Measurements from ENCODE around the gene RIF1. TPM values are rescaled to one million over a fixed set of nuclear protein-coding genes. Genes with fewer than 3 reads are reported as not detected.

The RIF1 gene
- total and polyA plus RNA-seq, 12 donors = 2.0 to 19.3 (median 14.5) TPM

DNA sequence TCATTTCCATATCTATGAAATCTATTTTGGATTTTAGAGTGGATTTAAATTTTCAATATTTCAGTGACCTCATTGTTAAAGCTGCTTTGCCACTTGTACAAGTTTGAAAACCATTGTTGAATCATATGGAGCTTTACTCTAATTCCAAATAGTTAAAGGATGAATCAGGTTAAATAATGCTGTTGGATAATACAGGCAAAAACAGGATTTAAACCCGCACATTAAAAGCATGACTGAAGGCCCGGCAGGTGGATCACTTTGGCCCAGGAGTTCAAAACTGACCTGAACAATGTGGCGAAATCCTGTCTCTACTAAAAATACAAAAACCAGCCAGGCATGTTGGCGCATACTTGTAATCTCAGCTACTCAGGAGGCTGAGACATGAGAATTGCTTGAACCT, 68.3 kb downstream of the RIF1 start:
- H3K9me3 ChIP-seq = no peaks in the 10 kb centered on the region
- peaks cover 0 to 22% (median 0%) of the 10 kb centered on the region in 9 donors for H3K4me1 ChIP-seq
- WGBS, 2 donors = 95 to 99% methylated on average over 4 of the region's 4 CpGs
- H3K27me3 ChIP-seq = no peaks in the 10 kb centered on the region
- TF ChIP-seq, protein P1, sequence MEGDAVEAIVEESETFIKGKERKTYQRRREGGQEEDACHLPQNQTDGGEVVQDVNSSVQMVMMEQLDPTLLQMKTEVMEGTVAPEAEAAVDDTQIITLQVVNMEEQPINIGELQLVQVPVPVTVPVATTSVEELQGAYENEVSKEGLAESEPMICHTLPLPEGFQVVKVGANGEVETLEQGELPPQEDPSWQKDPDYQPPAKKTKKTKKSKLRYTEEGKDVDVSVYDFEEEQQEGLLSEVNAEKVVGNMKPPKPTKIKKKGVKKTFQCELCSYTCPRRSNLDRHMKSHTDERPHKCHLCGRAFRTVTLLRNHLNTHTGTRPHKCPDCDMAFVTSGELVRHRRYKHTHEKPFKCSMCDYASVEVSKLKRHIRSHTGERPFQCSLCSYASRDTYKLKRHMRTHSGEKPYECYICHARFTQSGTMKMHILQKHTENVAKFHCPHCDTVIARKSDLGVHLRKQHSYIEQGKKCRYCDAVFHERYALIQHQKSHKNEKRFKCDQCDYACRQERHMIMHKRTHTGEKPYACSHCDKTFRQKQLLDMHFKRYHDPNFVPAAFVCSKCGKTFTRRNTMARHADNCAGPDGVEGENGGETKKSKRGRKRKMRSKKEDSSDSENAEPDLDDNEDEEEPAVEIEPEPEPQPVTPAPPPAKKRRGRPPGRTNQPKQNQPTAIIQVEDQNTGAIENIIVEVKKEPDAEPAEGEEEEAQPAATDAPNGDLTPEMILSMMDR (IDR thresholded peaks at IDR 0.05) = no peak
- intact Hi-C loops (cut with DNase I) = no loop called here
- no peak overlapping the region for H3K4me3 ChIP-seq
- H3K27ac ChIP-seq = no peak overlapping the region
- peaks cover 0 to 91% (median 15%) of the 10 kb centered on the region in 9 donors for H3K36me3 ChIP-seq
- DNase-seq = no peak
- no peak for ATAC-seq

DNA sequence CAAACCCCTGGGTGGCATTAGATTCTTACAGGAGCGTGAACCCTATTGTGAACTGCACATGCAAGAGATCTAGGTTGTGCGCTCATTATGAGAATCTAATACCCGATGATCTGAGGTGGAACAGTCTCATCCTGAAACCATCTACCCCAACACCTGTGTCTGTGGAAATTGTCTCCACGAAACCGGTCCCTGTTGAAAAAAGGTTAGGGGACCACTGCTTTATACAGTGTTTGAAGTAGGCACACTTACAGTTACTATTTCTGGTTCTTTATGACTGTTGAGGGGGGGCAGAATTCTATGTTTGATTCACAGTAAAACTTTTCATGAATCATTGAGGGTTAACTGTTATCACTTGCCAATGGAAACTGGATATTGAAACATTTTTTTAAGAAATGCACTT, 72.0 kb downstream of the RIF1 start:
- Histone ChIP-seq H3K36me3 (peaks cover 0 to 86% (median 6%) of the 10 kb centered on the region in 9 donors), H3K27ac (no peak overlapping the region), H3K4me1 (no peaks in the 10 kb centered on the region), H3K27me3 (no peaks in the 10 kb centered on the region), H3K9me3 (no peaks in the 10 kb centered on the region), H3K4me3 (no peak overlapping the region)
- DNase-seq = no peak
- TF ChIP-seq, protein P1 (IDR thresholded peaks at IDR 0.05) = no peak
- 91 to 97% methylated on average over 5 of the region's 5 CpGs for WGBS, 2 donors
- ATAC-seq = no peak
- intact Hi-C loops (cut with DNase I) = no loop called here

DNA sequence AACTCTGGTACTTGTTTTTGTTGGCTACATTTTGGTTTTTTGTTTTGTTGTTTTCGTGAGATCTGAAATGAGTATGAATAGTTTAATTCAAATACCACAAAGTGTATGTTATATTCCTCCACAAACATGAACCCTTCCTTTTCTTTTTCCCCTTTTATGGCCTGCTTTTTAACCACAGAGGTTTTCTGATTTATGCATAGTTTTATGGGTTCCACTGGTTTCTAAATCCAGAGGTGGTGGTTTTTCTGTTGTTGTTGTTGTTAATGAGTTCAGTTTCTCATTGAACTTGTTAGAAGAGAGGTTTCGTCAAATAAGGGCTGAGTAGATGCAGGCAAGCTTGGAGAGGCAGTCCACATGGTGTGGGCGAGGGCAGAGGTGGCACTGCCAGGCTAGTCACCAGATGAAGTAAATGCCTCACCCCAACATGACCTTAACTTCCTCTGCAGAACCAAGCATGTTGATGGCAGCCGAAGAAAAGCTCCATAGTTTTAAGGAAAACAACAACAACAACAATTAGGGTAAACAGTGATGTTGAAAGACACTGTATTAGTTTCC, 72.5 kb downstream of the RIF1 start:
- Histone ChIP-seq H3K4me3 (no peak overlapping the region), H3K27ac (no peak overlapping the region), H3K9me3 (no peaks in the 10 kb centered on the region), H3K4me1 (no peaks in the 10 kb centered on the region), H3K36me3 (peaks cover 0 to 81% (median 6%) of the 10 kb centered on the region in 9 donors), H3K27me3 (no peaks in the 10 kb centered on the region)
- TF ChIP-seq, protein P1 (IDR thresholded peaks at IDR 0.05) = no peak
- WGBS, 2 donors = 94 to 96% methylated on average over 4 of the region's 4 CpGs
- intact Hi-C loops (cut with DNase I) = no loop called here
- no peak for DNase-seq
- ATAC-seq = no peak

DNA sequence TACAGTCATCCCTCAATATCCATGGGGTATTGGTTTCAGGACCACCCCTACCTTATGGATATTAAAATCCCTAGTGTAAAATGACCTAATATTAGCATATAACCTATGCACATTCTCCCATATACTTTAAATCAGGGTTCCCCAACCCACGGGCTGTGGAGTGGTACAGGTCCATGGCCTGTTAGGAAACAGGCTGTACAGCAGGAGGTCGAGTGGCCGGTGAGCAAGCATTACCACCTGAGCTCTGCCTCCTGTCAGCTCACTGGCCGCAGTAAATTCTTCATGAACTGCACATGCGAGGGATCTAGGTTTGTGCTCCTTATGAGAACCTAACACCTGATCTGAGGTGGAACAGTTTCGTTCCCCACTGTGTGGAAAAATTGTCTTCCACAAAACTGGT, 73.8 kb downstream of the RIF1 start:
- Histone ChIP-seq H3K36me3 (peaks cover 0 to 70% (median 6%) of the 10 kb centered on the region in 9 donors), H3K4me3 (no peak overlapping the region), H3K27me3 (no peaks in the 10 kb centered on the region), H3K27ac (no peak overlapping the region), H3K4me1 (no peaks in the 10 kb centered on the region), H3K9me3 (no peaks in the 10 kb centered on the region)
- WGBS, 2 donors = 97% methylated on average over 6 of the region's 6 CpGs
- intact Hi-C loops (cut with DNase I) = no loop called here
- DNase-seq (no peak), ATAC-seq (no peak)
- TF ChIP-seq, protein P1 (IDR thresholded peaks at IDR 0.05) = no peak

Measured in heart right ventricle (tissue), 16 donors.